ENCODE measurements around the gene SLC35E4. TPM values are rescaled to one million over a fixed set of nuclear protein-coding genes. Genes with fewer than 3 reads are reported as not detected.
A peak's percentile ranks its signal among the peaks of the same experiment; 100 is the strongest.

The SLC35E4 gene
- total and polyA plus RNA-seq, 5 donors, result 2.5 to 4.0 (median 2.9) TPM

- H3K27me3 ChIP-seq (ENCODE audit: control insufficient read depth, insufficient read depth), result no peaks in the 10 kb centered on the region
- H3K27ac ChIP-seq (ENCODE audit: low read length), result peak overlapping the region; percentile 17
- no peak overlapping the region for H3K4me3 ChIP-seq (ENCODE audit: low read length)
- H3K9me3 ChIP-seq (ENCODE audit: control insufficient read depth, low read length), result no peaks in the 10 kb centered on the region
- DNase-seq (peak in 1 of 3 donors; percentile 28), ATAC-seq (peak in 1 of 2 donors; percentile 29)
- H3K4me1 ChIP-seq (ENCODE audit: control insufficient read depth, insufficient read depth, low read length), result no peaks in the 10 kb centered on the region
- intact Hi-C loops (cut with DNase I), result no loop called here
- WGBS, result 48% methylated on average over 5 of the region's 5 CpGs
Observed at GRCh38 chr22:30650508-30651116, 15.0 kb downstream of the SLC35E4 start.

- H3K27ac ChIP-seq (ENCODE audit: low read length), result no peak overlapping the region
- H3K27me3 ChIP-seq (ENCODE audit: control insufficient read depth, insufficient read depth), result no peaks in the 10 kb centered on the region
- intact Hi-C loops (cut with DNase I), result no loop called here
- ATAC-seq (no peak), DNase-seq (no peak)
- H3K4me3 ChIP-seq (ENCODE audit: low read length), result no peak overlapping the region
- no peaks in the 10 kb centered on the region for H3K4me1 ChIP-seq (ENCODE audit: control insufficient read depth, insufficient read depth, low read length)
- WGBS, result 87% methylated on average over 2 of the region's 2 CpGs
- no peaks in the 10 kb centered on the region for H3K9me3 ChIP-seq (ENCODE audit: control insufficient read depth, low read length)
Observed at GRCh38 chr22:30652852-30653251, 17.3 kb downstream of the SLC35E4 start.

- H3K4me1 ChIP-seq (ENCODE audit: control insufficient read depth, insufficient read depth, low read length), result no peaks in the 10 kb centered on the region
- no peaks in the 10 kb centered on the region for H3K27me3 ChIP-seq (ENCODE audit: control insufficient read depth, insufficient read depth)
- no peak overlapping the region for H3K4me3 ChIP-seq (ENCODE audit: low read length)
- H3K9me3 ChIP-seq (ENCODE audit: control insufficient read depth, low read length), result no peaks in the 10 kb centered on the region
- H3K27ac ChIP-seq (ENCODE audit: low read length), result no peak overlapping the region
- no peak for ATAC-seq
- 98% methylated on average over 14 of the region's 14 CpGs for WGBS
- DNase-seq, result peak in 1 of 3 donors; percentile 32
- intact Hi-C loops (cut with DNase I), result no loop called here
Observed at GRCh38 chr22:30654361-30654760, 18.8 kb downstream of the SLC35E4 start.

GRCh38 chr22:30655532-30655931, 20.0 kb downstream of the SLC35E4 start:
- intact Hi-C loops (cut with DNase I), result no loop called here
- H3K9me3 ChIP-seq (ENCODE audit: control insufficient read depth, low read length), result no peaks in the 10 kb centered on the region
- H3K27me3 ChIP-seq (ENCODE audit: control insufficient read depth, insufficient read depth), result no peaks in the 10 kb centered on the region
- H3K4me1 ChIP-seq (ENCODE audit: control insufficient read depth, insufficient read depth, low read length), result no peaks in the 10 kb centered on the region
- no peak overlapping the region for H3K4me3 ChIP-seq (ENCODE audit: low read length)
- no peak overlapping the region for H3K27ac ChIP-seq (ENCODE audit: low read length)
- DNase-seq (no peak), ATAC-seq (no peak)
- WGBS, result 81% methylated on average over 3 of the region's 3 CpGs

- intact Hi-C loops (cut with DNase I), result no loop called here
- ATAC-seq (no peak), DNase-seq (no peak)
- no peak overlapping the region for H3K27ac ChIP-seq (ENCODE audit: low read length)
- no peak overlapping the region for H3K4me3 ChIP-seq (ENCODE audit: low read length)
- no peaks in the 10 kb centered on the region for H3K27me3 ChIP-seq (ENCODE audit: control insufficient read depth, insufficient read depth)
- WGBS, result 87% methylated on average over 4 of the region's 4 CpGs
- no peaks in the 10 kb centered on the region for H3K4me1 ChIP-seq (ENCODE audit: control insufficient read depth, insufficient read depth, low read length)
- no peaks in the 10 kb centered on the region for H3K9me3 ChIP-seq (ENCODE audit: control insufficient read depth, low read length)
Observed at GRCh38 chr22:30662040-30662439, 26.5 kb downstream of the SLC35E4 start.

GRCh38 chr22:30664798-30665197, 29.2 kb downstream of the SLC35E4 start:
- ATAC-seq (no peak), DNase-seq (no peak)
- Histone ChIP-seq H3K9me3 (ENCODE audit: control insufficient read depth, low read length) (no peaks in the 10 kb centered on the region), H3K4me1 (ENCODE audit: control insufficient read depth, insufficient read depth, low read length) (no peaks in the 10 kb centered on the region), H3K27me3 (ENCODE audit: control insufficient read depth, insufficient read depth) (no peaks in the 10 kb centered on the region), H3K4me3 (ENCODE audit: low read length) (no peak overlapping the region), H3K27ac (ENCODE audit: low read length) (no peak overlapping the region)
- intact Hi-C loops (cut with DNase I), result no loop called here
- WGBS, result 97% methylated on average over 13 of the region's 13 CpGs

DNA sequence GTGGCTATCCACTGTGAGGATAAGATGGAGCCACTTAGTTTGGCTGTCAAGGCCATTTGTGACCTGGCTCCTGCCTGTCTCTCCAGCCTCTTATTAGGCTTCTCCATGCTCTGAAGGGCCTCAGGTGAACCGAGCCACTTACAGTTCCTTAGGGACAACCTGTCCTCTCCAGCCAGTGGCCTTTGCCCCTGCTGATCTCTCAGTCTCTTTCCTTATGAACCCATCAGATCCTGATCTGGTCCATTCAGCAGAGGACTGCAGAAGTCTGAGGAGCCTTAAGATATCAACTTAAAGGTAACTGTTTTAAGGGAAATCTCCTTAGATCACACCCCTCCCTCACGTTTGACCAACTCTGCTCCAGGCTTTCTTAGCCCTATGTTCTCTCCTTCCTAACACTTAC, 29.7 kb downstream of the SLC35E4 start:
- WGBS, result 92% methylated on average over 2 of the region's 2 CpGs
- ATAC-seq (no peak), DNase-seq (no peak)
- Histone ChIP-seq H3K4me1 (ENCODE audit: control insufficient read depth, insufficient read depth, low read length) (no peaks in the 10 kb centered on the region), H3K9me3 (ENCODE audit: control insufficient read depth, low read length) (no peaks in the 10 kb centered on the region), H3K4me3 (ENCODE audit: low read length) (no peak overlapping the region), H3K27ac (ENCODE audit: low read length) (no peak overlapping the region), H3K27me3 (ENCODE audit: control insufficient read depth, insufficient read depth) (no peaks in the 10 kb centered on the region)
- intact Hi-C loops (cut with DNase I), result no loop called here

DNA sequence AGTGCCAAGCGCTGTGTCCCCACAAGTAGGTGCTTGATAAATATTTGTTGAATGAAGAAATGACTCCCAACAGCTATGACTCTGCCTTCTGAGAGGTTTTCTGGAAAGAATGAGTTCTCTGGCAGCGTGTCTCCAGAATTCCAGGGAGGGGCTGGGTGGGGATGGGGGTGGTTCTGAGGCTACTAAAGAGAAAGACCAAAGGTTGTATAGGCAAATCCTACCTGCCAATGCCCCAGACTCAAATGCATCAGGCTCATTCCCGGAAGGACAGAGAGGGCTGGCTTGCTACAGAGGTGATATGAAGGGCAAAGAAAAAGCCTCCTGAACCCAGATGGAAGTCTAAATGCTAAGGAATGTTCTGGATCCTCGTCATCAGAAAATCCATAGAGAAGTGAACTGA, 30.2 kb downstream of the SLC35E4 start:
- intact Hi-C loops (cut with DNase I), result no loop called here
- H3K4me3 ChIP-seq (ENCODE audit: low read length), result no peak overlapping the region
- no peaks in the 10 kb centered on the region for H3K4me1 ChIP-seq (ENCODE audit: control insufficient read depth, insufficient read depth, low read length)
- no peaks in the 10 kb centered on the region for H3K27me3 ChIP-seq (ENCODE audit: control insufficient read depth, insufficient read depth)
- no peak for ATAC-seq
- WGBS, result 94% methylated on average over 4 of the region's 4 CpGs
- H3K9me3 ChIP-seq (ENCODE audit: control insufficient read depth, low read length), result no peaks in the 10 kb centered on the region
- H3K27ac ChIP-seq (ENCODE audit: low read length), result no peak overlapping the region
- no peak for DNase-seq

GRCh38 chr22:30667107-30667493, 31.5 kb downstream of the SLC35E4 start:
- WGBS, result 1% methylated on average over 18 of the region's 18 CpGs
- DNase-seq (no peak), ATAC-seq (no peak)
- intact Hi-C loops (cut with DNase I), result no loop called here
- Histone ChIP-seq H3K9me3 (ENCODE audit: control insufficient read depth, low read length) (no peaks in the 10 kb centered on the region), H3K27me3 (ENCODE audit: control insufficient read depth, insufficient read depth) (no peaks in the 10 kb centered on the region), H3K4me1 (ENCODE audit: control insufficient read depth, insufficient read depth, low read length) (no peaks in the 10 kb centered on the region), H3K4me3 (ENCODE audit: low read length) (peak overlapping the region; percentile 62), H3K27ac (ENCODE audit: low read length) (no peak overlapping the region)

DNA sequence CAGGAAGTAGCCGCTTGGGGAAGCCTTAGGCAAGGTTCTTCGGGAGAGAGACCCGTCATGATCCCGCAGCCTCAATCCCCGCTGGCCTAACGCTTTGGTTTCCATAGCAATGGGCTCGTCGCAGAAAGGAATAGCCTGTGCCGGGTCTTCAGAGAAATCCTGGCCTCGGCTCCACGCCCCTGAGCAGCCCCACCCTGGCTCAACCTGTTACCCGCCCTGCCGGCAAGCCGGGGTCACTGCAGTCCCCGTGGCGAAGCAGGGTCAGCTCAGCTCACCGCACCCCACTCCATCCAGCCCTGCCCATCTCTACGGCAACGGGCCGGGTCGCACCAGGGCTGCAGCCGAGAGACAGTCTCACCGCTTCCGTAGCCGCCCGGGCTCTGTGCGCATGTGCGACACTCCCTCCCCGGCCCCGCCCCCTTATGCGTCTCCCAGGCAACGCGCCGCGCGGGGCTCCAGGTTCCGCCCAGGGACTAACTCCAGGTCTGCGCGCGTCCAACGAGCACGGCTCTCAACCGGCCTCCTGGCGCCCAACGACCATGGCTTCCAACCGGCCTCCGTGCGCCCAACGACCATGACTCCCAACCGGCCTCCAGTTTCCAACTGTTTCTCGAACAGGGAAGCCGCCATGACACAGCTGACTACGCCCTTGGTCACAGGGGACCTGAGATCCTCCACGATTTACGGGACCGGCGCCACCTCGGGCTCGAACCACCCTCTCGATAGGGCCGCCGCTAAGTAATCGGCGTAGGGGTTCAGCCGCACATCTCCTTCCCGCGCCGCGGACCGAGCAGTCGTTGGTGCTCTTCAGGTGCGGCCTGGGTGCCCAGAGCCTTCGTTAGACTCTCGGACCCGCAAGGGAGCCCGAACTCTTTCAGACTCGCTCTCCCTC, 32.2 kb downstream of the SLC35E4 start, which contains the start of gene DUSP18:
TSS of gene DUSP18 (minus strand) at position 382 of the 892 bp plus-strand sequence. CDS start 3,872 bp downstream, outside the sequence.
- WGBS, result under 1% methylated on average over 77 of the region's 77 CpGs
- Histone ChIP-seq H3K4me1 (ENCODE audit: control insufficient read depth, insufficient read depth, low read length) (no peaks in the 10 kb centered on the region), H3K9me3 (ENCODE audit: control insufficient read depth, low read length) (no peaks in the 10 kb centered on the region), H3K27me3 (ENCODE audit: control insufficient read depth, insufficient read depth) (no peaks in the 10 kb centered on the region), H3K4me3 (ENCODE audit: low read length) (peak within 1 kb of the TSS; percentile 62), H3K27ac (ENCODE audit: low read length) (no peak within 1 kb of the TSS)
- DNase-seq, result peak; percentile 93 to 98 (median 97)
- intact Hi-C loops (cut with DNase I), result no loop called here
- ATAC-seq, result peak; percentile 99

GRCh38 chr22:30668386-30668710, 32.8 kb downstream of the SLC35E4 start:
- DNase-seq (no peak), ATAC-seq (peak in 1 of 2 donors; percentile 2)
- Histone ChIP-seq H3K27ac (ENCODE audit: low read length) (no peak overlapping the region), H3K9me3 (ENCODE audit: control insufficient read depth, low read length) (no peaks in the 10 kb centered on the region), H3K4me1 (ENCODE audit: control insufficient read depth, insufficient read depth, low read length) (no peaks in the 10 kb centered on the region), H3K4me3 (ENCODE audit: low read length) (peak overlapping the region; percentile 62), H3K27me3 (ENCODE audit: control insufficient read depth, insufficient read depth) (no peaks in the 10 kb centered on the region)
- WGBS, result 28% methylated on average over 10 of the region's 10 CpGs
- intact Hi-C loops (cut with DNase I), result no loop called here
